Transverse colon (tissue), 4 donors: ENCODE data around the gene SECTM1. TPM values are rescaled to one million over a fixed set of nuclear protein-coding genes. Genes with fewer than 3 reads are reported as not detected.
"Not testable (repeated sequence)": the region's sequence is repeated elsewhere in the genome, so short reads cannot be mapped to it uniquely, and the experiment has no call there.

ENCODE experiments used
- DNase-seq: peaks from one replicate; pipeline ENCODE4 v3.0.0-alpha.2; 2019
- H3K27ac ChIP-seq, 4 donors: fragments of 200-600 bp; sonication (generic); 2 replicates each; pipeline ENCODE4 v1.5.1; 2016 to 2018; ENCODE audit warnings: inconsistent platforms in 4 of 4
- H3K27me3 ChIP-seq: fragments of 200-600 bp; sonication (generic); 2 replicates; pipeline ENCODE4 v1.5.1; 2017; ENCODE audit warnings: inconsistent platforms
- H3K36me3 ChIP-seq, 4 donors: fragments of 200-600 bp; sonication (generic); 2 replicates each; pipeline ENCODE4 v1.5.1; 2017 to 2019; ENCODE audit warnings: inconsistent platforms in 4 of 4
- H3K4me1 ChIP-seq, 4 donors: fragments of 200-600 bp; sonication (generic); 2 replicates each; pipeline ENCODE4 v1.5.1; 2017 to 2020; ENCODE audit warnings: inconsistent platforms in 4 of 4
- H3K4me3 ChIP-seq, 4 donors: fragments of 200-600 bp; sonication (generic); 1 replicate in 1 of 4; 2 replicates in 3 of 4; pipeline versions ENCODE4 v1.5.1 to v1.6.1; 2017 to 2019; ENCODE audit warnings: inconsistent platforms in 4 of 4
- H3K9me3 ChIP-seq, 2 donors: fragments of 200-600 bp; sonication (generic); 2 replicates each; pipeline ENCODE4 v1.5.1; 2017 to 2019; ENCODE audit warnings: inconsistent platforms in 2 of 2
- EP300 ChIP-seq: sonication (generic); formaldehyde crosslinking; IDR thresholded peaks from one replicate; pipeline ENCODE4 v1.6.1; 2017; ENCODE audit warnings: antibody characterized with exemption, low read depth
- POLR2A ChIP-seq: fragments of 450-650 bp; IDR thresholded peaks from one replicate; pipeline ENCODE4 v1.6.1; 2016; ENCODE audit warnings: antibody characterized with exemption, mild to moderate bottlenecking, moderate library complexity
- POLR2AphosphoS5 ChIP-seq, 3 donors: sonication (generic); formaldehyde crosslinking; IDR thresholded peaks; one replicate each; pipeline ENCODE4 v1.6.1; 2016; ENCODE audit warnings: antibody characterized with exemption in 3 of 3
- WGBS, 2 donors: methylation state at CpG; one replicate each; pipeline ENCODE4 v1.1.5; 2018; ENCODE audit warnings: low coverage in 1 of 2; 5-methylcytosine and 5-hydroxymethylcytosine counted together
- in situ Hi-C, 4 donors: fragments of 200-750 bp; cut with MboI; loops; one replicate each; pipeline versions ENCODE4 v1.15.0 to v1.15.1; 2017; ENCODE audit warnings: low sequenced_read_pairs in 3 of 4, low pct_ligation_motif_present in 1 of 4, low pct_unique_long_range_greater_than_20kb in 1 of 4
- intact Hi-C: fragments of 100-400 bp; cut with DNase I; formaldehyde crosslinking; loops from one replicate; pipeline ENCODE4 v1.15.1; 2023; ENCODE audit warnings: low total_unique reads
- total RNA-seq, 4 donors: library from RNA; depleted of rRNA; stranded (reverse); fragments of >200 nt; gene quantifications; one replicate each; pipeline ENCODE4 v1.1.0, GENCODE V29; 2016
- TF ChIP-seq, protein P1 (sequence below), 5 experiments: fragments of 200-600 bp in 3 of 5; fragments of 450-650 bp in 2 of 5; sonication (generic) in 3 of 5; IDR thresholded peaks; 1 replicate in 2 of 5; 2 replicates in 3 of 5; pipeline ENCODE4 v1.5.1; 2016 to 2017; ENCODE audit warnings: antibody characterized with exemption in 5 of 5, inconsistent platforms in 3 of 5, mild to moderate bottlenecking in 2 of 5, moderate library complexity in 1 of 5

Gene SECTM1
- total RNA-seq: 100 to 1,000 TPM in 2 of 4 donors, 10 to 100 TPM in 1, 1 to 10 TPM in 1; 5.8 to 127 (median 107) TPM

GRCh38 chr17:82333279-82334171 is at the start of gene SECTM1:
SECTM1 (minus strand) TSS chr17:82333766; CDS start chr17:82327240, 6,526 bp downstream.
- H3K9me3 ChIP-seq: no peaks in the 10 kb centered on the region
- peak within 1 kb of the TSS; percentile 72 to 79 (median 78) for H3K27ac ChIP-seq
- in situ Hi-C loops (no loop called here), intact Hi-C loops (no loop called here)
- no peaks in the 10 kb centered on the region for H3K36me3 ChIP-seq
- H3K4me1 ChIP-seq: peaks cover 41 to 82% (median 71%) of the 10 kb centered on the region in 4 donors
- DNase-seq: peak; percentile 70
- 7% methylated on average over 65 of the region's 90 CpGs; no CpG with 5 or more reads in 1 of the 2 donors for WGBS, 2 donors
- TF ChIP-seq, protein P1, sequence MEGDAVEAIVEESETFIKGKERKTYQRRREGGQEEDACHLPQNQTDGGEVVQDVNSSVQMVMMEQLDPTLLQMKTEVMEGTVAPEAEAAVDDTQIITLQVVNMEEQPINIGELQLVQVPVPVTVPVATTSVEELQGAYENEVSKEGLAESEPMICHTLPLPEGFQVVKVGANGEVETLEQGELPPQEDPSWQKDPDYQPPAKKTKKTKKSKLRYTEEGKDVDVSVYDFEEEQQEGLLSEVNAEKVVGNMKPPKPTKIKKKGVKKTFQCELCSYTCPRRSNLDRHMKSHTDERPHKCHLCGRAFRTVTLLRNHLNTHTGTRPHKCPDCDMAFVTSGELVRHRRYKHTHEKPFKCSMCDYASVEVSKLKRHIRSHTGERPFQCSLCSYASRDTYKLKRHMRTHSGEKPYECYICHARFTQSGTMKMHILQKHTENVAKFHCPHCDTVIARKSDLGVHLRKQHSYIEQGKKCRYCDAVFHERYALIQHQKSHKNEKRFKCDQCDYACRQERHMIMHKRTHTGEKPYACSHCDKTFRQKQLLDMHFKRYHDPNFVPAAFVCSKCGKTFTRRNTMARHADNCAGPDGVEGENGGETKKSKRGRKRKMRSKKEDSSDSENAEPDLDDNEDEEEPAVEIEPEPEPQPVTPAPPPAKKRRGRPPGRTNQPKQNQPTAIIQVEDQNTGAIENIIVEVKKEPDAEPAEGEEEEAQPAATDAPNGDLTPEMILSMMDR (IDR thresholded peaks at IDR 0.05): no peak
- peak in 2 of 3 donors; percentile 42 to 49 for TF ChIP-seq POLR2AphosphoS5 (IDR thresholded peaks at IDR 0.05)
- TF ChIP-seq POLR2A: peak; percentile 18
- TF ChIP-seq EP300: peak; percentile 22
- H3K4me3 ChIP-seq: peak within 1 kb of the TSS; percentile 36 to 70 (median 41)
- no peaks in the 10 kb centered on the region for H3K27me3 ChIP-seq

DNA sequence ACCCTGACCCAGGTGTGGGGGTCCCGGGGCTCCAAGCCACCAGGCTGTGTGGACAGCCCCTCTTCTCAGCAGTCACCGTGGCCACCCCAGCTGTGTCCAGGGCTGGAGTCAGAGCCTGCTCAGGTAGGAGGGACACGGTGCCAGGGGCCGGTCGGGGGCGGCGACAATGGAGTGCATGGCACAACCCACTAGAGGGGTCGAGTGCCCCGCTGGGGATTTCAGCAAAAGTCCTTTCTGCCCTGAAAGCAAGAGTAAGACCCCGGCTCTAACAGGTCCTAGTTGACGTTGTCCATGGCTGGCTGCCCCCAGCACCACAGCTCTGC is 49.3 kb upstream of the SECTM1 start:
- Histone ChIP-seq H3K4me3 (no peak overlapping the region), H3K27ac (no peak overlapping the region), H3K36me3 (no peaks in the 10 kb centered on the region), H3K27me3 (peaks cover 75% of the 10 kb centered on the region), H3K4me1 (peaks cover 0 to 16% (median 10%) of the 10 kb centered on the region in 4 donors), H3K9me3 (no peaks in the 10 kb centered on the region)
- intact Hi-C loops: no loop called here
- no peak for TF ChIP-seq POLR2AphosphoS5 (IDR thresholded peaks at IDR 0.05)
- no peak for DNase-seq
- in situ Hi-C loops: no loop called here
- 86% methylated on average over 9 of the region's 11 CpGs; no CpG with 5 or more reads in 1 of the 2 donors for WGBS, 2 donors

DNA sequence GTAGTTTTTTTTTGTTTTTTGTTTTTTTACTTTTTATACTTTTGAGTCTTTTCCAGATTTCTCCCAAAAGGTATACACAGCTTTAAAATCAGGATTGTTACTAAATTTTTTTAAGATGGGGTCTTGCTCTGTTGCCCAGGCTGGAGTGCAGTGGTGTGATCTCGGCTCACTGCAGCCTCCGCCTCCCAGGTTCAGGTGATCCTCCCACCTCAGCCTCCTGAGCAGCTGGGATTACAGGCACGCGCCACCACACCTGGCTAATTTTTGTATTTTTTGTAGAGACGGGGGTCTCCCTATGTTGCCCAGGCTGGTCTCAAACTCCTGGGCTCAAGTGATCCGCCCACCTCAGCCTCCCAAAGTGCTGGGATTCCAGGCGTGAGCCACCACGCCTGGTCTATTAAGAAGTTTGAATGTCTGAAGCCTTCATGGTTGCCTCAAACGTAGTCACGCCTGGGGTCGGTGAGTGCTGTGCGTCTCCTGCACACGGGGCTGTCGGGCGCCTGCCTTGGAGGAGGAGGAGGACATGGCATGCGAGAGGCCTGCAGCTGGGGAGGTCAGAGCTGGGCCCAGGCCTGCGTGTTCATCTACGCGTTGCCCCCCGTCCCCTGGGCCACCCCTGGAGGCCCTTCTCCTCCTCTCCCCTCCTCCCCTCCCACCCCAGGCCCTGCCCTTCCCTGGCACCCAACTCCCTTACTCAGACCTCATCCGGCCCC is 48.8 kb upstream of the SECTM1 start:
- 84 to 90% methylated on average over 2 to 21 of the region's 21 CpGs for WGBS, 2 donors
- H3K27ac ChIP-seq, in situ Hi-C loops: not testable (repeated sequence)

DNA sequence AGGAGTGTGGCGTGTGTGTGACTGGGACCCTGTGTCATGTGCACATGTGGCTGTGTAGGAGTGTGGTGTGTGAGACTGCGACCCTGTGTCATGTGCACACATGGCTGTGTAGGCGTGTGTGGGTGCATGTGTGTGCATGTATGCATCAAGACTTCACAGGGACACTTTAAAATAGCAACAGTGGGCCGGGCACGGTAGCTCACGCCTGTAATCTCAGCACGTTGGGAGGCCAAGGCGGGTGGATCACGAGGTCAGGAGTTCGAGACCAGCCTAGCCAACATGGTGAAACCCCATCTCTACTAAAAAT is 48.1 kb upstream of the SECTM1 start:
- peaks cover 67% of the 10 kb centered on the region for H3K27me3 ChIP-seq
- intact Hi-C loops, H3K36me3 ChIP-seq, DNase-seq, H3K27ac ChIP-seq, H3K4me1 ChIP-seq, H3K4me3 ChIP-seq, H3K9me3 ChIP-seq, in situ Hi-C loops: not testable (repeated sequence)
- 72% methylated on average over 10 of the region's 10 CpGs; no CpG with 5 or more reads in 1 of the 2 donors for WGBS, 2 donors

More for the DNA sequence above, 48.8 kb upstream of the SECTM1 start:
- H3K4me1 ChIP-seq: peaks cover 0 to 15% (median 9%) of the 10 kb centered on the region in 4 donors
- intact Hi-C loops, H3K36me3 ChIP-seq, H3K9me3 ChIP-seq, DNase-seq, H3K4me3 ChIP-seq: not testable (repeated sequence)
- peaks cover 73% of the 10 kb centered on the region for H3K27me3 ChIP-seq

GRCh38 chr17:82380860-82381702 is 47.5 kb upstream of the SECTM1 start:
- Histone ChIP-seq H3K36me3 (no peaks in the 10 kb centered on the region), H3K27me3 (peaks cover 67% of the 10 kb centered on the region), H3K9me3 (no peaks in the 10 kb centered on the region), H3K4me3 (no peak overlapping the region), H3K27ac (no peak overlapping the region), H3K4me1 (peaks cover 0 to 8% (median 0%) of the 10 kb centered on the region in 4 donors)
- no peak for DNase-seq
- in situ Hi-C loops: no loop called here
- 44 to 58% methylated on average over 8 to 23 of the region's 23 CpGs for WGBS, 2 donors
- TF ChIP-seq EP300 (no peak), POLR2A (no peak), POLR2AphosphoS5 (IDR thresholded peaks at IDR 0.05) (no peak)
- TF ChIP-seq, protein P1 (IDR thresholded peaks at IDR 0.05): no peak
- intact Hi-C loops: no loop called here
